CD4-positive, alpha-beta T cell treated with Interleukin-2 at 100 ng/mL for 4 hours (primary cell): Measurements from ENCODE around the gene BLID.

ENCODE experiments used
- DNase-seq: peaks from one replicate; pipeline ENCODE4 v3.0.0-alpha.2; 2020; ENCODE audit warnings: low spot score

Gene BLID, protein sequence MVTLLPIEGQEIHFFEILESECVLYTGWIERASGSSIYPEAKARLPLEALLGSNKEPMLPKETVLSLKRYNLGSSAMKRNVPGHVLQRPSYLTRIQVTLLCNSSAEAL

DNA sequence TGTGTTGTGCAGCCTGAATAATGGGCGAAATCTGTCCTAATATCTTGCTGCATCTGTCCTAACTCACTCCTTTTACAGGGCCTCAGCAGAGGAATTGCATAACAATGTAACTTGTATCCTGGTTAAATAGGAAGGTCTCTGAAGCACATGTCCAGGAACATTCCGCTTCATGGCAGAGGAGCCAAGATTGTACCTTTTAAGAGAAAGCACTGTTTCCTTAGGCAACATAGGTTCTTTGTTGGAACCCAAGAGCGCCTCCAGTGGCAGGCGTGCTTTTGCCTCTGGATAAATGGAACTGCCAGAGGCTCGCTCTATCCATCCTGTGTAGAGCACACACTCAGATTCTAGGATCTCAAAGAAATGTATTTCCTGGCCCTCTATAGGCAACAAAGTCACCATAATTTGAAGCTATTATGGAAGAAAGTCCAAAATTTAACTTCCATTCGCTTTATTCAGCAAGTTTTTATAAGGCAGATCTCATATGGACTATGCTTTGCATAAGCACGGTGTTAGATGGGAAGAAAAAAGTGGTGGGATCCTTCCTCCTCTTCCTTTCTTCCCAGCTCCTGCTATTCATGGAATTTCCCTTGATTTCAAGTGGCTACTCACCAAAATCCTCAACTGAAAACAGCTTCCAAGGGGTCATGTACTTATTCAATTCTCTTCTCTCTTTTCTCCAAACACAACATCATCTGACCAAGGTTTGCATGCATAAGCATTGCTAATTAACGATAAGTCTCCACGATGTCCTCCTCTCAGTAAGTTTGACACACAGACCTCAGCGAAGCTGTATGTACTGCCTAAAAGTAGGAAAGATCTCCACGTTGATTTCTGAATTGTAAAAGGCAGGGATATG, at the start of gene BLID:
Gene BLID (minus strand): TSS at position 692 of the 856 bp plus-strand sequence. CDS start 293 bp downstream, at position 399.
- no peak for DNase-seq

DNA sequence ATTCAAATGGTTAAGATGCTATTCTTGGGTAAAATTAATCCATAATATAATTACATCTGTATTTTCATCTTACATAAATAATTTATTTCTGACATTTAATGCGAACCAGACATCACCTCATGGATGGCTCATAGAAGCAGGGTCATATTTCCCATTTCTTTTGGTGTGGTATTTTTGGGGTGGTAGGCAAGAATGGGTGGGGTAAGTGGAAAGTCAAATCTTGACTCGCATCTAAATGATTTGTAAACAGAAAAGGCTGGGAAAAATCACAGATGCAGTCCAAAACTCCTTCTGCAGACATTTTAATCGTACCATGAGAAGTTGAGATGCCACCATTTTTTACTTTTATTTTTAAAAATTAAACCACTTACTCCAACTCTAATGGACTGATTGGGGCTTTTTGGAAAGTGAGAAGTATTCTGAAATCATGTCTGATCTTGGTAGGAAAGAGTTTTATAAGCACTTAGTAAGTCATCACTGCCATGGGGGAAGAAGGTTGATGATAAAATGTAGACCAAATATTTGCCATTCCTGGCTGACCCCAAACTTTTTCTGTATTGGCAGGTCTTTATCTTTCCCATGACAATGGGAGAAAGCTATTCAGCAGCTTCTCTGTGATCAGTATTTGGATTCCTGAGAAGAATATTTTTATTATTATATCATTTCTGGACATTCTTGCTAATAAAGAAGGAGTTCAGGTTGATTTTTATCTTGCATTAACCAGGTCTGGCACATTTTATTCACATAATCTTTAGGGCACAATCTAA, 47.2 kb upstream of the BLID start:
- DNase-seq, result no peak

DNA sequence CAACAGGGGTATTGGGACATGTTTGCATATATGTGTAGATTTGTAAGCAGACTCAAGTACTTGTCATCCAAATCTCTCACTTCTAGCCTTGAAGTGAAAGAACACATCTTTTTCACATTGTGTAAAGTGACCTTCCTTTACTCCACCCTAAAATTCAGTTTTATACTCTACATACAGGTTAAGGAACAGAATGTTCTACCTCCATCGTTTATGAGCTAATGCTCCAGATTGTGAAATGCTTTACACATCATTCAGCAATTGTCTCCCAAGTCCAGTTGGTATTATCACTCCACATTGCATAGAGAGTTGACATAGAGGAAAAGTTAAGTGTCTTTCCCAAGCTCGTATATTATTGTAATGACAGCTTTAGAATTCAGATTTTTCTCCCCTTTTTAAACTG, 46.1 kb upstream of the BLID start:
- DNase-seq, result no peak

DNA sequence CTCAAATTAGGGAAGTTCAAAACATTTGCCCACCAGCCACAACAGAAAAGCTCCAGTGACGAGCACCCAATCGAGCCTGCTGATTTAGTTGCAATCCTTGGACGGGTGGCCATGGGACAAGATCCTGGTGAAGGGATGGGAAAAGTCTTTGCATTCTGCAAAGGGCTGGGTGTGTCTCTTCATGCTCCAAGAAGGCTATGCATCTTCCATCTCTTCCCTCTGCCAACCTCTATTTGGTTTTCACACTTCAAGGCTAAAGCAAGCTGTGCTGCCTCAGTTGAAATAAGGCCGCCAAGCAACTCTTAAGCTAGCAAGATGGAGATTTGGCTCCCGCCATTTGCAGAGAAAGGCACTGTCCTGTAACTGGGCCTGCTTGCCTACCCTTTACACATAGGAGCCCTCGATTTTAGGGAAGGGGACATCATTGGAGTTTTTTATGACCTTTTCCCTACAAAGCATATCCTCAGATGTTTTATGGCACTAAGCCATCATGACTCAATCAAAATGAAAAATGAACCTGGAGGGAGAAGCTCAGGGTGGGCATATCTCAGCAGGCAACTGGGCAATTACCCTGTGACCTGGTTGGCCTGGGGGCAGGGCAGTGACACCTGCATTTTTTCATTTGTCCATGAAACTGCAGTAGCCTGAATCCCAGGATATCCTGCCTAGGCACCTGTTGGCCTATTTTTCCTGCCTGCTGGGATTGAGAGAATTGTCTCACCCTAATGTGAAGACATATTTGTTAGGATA, 45.0 kb upstream of the BLID start:
- DNase-seq, result no peak

DNA sequence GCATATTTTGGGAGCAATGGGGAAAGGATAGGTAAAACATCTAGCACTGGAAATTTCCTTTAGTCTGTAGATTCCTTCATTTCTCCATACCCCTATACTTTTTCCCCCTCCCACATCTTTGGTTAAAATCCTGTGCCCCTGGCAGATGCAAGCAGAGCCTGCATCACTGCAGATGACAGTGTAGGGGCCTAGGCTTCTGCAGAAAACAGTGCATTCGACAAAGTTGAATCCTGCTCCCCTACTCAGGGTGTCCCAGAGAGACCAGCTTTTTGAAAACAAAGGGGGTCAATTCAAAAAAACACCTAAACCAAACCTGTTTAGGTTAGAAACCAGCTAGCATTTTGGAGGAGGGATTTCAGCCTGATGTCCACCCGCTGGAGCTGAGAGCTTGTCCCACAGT, 43.8 kb upstream of the BLID start:
- no peak for DNase-seq

DNA sequence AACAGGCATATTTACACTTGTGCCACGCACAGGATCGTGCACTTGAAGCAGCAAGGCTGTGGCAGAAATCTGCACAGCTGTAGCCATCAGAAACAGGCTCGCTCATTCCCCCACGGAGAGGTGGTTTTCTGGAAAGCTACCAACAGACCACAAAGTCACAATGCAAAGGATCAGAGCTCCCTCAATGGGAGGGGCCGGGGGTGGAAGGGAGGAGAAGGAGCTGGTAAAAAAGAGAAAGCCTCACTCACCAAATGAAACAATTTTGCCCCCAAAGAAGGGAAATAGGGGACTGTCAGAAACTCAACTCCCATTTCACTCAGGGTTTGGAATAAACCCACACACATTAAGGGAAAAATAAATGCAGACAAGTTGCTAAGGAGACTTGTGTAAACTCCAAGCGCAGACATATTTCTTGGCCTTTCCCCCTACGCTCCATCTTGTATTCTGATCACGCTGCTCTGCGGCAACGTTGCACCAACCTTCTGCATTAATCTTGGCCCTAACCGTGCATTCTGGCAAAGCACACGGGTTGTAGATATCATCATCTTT, 43.2 kb upstream of the BLID start:
- DNase-seq, result no peak

DNA sequence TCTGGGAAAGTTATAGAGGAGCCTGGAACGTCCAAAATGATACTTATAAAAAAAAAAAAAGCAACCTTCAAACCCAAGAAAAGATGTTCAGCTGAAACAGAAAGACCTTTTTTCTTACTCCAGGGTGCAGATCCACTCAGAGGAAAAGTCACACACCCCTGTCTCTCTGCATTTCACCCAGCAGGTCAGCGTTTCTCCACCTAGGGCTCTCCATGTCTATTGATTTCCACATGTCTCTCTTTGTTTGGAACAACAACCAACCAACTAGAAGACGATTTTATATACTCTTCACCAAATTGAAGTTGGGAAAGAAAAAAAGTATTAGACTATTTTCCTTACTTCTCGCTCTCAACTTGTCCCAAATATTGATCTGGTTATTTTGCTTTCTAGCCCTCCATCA, 42.2 kb upstream of the BLID start:
- DNase-seq, result no peak

DNA sequence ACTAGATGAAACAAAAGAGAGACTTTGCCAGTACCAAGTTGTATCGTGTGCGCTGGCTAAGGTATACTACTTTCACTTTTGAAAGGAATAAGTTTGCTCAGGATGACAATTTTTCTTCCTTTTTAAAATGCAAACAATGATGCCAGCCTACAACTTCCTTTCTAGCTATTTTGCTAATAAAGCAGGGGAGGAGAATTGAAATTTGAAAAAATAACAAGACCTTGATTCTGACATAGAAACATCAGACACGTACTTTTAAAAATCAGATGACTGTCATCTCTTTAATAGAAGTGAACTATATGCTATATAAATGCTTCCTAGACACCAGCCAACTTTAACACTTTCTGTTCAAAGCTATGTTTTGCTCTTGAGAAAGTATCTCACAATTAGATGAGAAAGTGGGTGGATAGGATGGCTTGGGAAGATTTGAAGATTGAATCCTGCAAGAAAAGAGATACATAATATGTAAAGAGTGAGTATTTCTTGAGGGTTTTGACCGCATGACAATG, 41.7 kb upstream of the BLID start:
- no peak for DNase-seq

DNA sequence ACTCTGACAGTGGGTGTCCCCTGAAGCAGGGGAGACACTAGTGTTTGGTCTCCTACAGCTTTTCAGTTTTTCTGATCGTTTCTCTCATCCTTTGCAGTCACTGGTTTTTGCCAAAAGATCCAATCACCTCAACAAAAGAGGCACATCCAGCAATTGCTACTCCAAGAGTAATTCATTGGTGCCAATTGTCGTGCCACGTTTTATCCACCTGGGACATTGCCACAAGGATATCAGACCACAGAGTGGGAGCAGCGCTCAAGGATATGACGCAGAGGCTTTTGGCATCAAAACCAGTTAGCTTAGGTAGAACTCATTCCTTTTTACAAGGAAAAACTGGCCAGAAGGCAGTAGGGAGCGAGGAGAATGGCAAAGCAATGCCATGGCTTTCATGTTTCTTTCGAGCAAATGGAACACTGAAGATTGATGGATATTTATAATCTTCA, 40.9 kb upstream of the BLID start:
- DNase-seq, result no peak

DNA sequence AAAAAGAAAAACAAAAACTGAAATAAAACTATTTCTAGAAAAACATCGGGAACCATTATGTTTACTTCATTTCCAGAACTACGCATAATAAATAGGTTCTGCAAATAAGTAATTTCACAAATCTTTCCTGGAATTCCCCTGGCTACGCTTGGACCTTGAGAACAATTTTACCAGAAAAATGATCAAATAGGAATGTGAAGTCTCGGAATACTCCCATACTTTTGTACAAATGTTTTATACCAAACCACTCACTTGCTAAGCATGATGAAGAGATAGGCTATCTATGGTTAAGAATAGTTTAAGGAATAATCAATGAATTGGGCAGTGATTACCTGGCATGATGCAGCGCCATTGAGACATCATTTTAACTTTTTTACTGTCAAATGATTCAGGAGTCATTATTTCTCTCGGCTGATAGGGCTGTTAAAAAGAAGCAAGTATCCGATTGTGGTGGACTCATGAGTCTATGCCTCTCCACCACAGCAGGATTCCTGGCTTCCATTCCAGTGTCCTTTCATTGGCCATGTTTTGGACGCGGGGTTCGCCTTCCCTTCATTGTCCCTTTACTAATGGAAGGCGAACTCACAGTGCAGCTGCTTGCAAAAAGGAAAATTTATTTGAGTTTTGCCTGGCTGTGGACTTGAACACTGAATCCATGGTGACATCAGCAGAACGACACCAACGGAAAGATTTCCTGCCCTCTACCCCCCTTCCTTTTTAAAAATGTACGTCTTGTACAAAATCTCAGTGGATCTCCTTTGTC, 39.9 kb upstream of the BLID start:
- DNase-seq, result no peak

DNA sequence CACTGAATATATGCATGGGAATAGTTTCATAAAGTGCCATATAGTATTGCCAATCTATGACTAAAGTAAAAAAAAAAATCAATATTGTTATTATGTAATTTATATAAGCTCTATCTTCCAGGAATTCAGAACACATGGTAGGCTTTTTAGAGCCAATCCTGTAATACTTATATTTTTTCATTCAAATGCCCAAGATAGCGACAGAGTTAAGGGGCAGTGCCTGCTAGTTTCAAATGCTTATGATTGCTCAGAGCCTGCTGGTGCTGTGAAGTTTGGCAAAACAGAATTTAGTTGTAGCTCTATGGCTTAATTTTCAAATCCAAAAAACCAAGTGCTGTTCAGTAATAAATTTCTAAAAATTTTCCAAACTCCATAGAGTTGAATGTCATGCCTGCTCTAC, 39.0 kb upstream of the BLID start:
- no peak for DNase-seq

DNA sequence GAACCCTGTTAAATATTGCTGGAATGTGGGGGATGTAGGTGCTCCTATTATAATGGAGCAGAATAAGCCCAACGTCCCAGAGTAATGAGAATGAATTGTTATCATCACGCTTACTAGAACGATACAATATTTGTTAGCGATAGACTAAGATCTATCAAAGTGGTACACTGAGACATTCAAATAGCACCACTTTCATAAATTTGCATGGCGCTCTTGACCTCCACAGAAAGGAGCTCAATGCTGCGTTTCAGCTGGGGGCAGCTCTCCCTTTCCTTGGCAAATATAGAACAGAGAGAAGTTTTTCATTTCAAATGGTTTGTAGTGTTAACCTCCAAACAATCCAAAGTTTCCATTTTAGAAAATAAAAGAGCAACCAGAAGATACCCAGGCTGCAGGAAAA, 38.2 kb upstream of the BLID start:
- DNase-seq, result no peak

DNA sequence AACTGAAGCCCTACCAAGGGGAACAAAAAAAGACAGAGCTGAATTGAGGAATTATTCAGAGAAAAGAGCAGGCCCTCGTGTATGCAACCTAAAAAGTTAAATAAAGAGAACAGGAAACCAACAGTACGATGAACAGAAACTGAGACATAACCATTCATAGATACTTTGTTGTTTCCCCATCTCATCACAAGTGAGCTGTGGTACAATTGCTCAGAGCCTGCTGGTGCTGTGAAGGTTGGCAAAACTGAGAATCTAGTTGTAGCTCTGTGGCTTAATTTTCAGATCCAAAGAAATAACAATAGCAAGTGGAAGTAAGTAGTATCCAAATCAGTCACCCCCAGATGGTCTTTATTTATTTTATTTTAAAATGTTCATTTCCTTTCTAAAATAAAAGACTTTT, 37.7 kb upstream of the BLID start:
- no peak for DNase-seq

DNA sequence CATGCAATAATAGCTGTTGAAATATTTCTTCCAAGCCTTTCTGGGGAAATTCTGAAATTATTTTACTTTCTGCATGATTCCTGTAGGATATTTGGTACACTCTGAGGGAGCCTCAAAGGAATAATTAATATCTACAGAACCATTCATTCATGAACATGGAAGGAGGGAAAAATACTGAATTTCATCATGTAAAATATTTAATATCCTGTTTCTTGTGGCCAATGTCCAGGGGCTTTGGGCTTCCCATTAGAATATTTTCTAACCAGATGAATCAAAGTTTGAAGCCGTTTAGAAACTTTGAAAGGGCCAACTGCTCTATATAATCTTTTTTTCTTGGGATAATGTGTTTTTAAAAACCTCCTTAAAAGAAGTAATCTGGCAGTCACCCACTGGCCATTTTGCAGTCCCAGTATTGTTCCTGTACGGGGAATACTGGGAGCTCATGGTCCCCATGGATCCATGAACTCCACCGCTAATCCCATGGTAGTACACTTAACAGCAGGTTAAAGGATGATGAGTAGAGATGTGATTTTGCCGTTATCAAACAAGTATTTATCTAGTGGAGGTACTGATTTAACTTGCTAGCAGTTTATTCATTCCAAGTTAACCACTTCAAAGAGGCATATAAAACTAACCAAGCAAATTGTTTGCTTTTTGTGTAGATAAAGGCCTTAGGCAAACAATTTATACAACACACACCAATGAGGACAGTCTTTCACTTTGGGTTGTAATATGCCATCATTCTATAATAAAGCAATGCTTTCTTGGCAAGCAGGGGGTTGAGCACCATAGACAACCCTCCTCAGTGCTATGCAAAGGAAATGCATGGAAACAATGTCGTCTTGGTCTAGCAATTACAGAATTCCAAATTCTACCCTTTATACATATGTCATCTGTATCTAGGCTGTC, 34.5 kb upstream of the BLID start:
- no peak for DNase-seq

DNA sequence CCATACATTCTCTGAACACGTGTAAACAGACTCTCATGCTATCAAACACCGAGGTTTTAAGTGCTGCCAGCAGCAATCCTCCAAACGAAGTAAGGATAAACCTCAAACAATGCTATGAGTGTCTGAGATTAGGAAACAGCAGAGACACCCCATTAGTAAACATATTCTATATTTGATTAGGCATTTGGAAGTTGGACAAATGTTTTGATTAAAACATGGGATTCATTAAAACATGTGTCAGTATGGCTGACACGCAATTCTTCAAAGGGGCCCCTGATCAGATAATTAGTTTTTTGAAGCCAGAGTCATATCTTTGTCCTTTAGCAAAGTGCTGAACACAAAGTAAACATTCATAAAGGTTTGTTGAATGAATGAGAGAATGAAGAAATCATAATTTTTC, 33.2 kb upstream of the BLID start:
- DNase-seq, result no peak

DNA sequence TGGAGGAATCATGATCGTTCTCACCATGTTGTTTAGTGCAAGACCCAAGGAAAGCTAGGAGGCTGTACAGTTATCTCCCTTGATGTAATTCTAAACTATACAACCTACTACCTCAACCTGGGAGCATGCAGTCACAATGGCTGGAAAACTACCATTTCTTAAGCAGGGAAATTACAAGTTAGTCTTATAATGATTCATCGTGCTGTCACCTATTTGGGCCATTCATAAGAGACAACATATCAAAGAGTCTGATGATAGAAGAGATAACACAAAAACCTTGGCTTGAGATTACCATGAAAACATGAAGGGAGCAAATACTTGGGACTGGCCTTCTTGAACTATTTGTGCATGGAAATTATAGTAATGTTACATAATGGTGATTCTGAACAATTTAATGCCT, 30.5 kb upstream of the BLID start:
- DNase-seq, result no peak

DNA sequence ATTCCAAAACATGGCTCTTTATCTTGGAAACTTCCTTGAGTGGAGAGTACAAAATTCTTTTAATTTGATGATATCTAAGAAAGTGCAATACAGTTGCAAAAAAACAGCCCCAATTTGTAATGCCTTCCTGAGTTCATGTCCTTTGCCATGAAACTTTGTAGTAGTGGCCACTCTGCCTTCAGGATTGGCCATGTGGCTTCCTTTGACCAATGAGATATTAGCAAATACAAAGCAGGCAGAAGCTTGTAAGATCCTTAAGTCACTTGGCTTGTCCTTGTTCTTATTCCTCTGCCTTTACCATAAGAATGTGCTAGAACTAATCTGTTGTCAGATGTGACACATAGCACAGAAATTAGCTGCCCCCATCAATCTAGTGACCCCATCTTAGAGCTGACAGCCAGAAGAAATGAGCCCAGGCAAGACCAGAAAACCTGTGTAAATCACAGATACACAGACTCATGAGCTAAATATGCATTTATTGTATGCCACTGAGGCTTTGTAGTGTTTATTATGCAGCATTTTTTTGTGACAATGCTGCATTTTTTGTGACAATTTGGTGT, 29.8 kb upstream of the BLID start:
- no peak for DNase-seq

DNA sequence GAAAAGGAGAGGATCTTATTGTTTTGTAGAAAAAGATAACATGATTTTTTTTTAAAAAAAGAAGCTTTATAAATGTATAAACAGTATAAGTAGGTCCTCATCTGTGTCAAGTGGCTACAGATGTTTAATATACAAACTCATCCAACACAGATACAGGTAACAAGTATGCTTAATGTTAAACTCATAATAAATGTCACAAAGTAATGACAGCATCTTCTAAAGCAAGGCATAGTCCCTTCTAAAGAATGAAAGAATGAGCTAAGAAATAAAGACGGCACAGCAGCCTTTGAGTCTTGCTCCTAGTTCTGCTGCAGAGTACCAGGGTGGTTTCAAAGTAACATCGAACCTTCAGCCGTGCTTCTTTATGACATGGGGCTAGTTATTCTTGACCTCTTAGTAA, 28.7 kb upstream of the BLID start:
- DNase-seq, result no peak

DNA sequence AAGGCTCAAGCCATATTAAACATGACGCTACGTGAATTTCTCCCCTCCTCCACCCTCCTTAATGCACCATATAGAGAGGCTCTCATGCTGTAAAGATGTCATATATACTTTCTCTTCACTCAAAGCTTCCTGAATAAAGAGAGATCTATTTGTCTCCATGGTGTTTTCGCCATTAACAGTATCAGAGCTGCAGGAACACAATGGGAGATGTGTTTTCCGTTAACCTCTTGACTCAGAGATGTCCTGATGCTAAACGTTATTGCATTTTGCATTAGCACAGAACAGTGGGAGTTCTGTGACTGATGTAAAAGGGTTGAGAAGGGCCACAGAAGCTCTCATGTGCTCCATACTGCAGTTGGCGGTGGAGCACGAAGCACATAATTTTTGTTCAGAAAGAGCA, 25.7 kb upstream of the BLID start:
- DNase-seq, result no peak

DNA sequence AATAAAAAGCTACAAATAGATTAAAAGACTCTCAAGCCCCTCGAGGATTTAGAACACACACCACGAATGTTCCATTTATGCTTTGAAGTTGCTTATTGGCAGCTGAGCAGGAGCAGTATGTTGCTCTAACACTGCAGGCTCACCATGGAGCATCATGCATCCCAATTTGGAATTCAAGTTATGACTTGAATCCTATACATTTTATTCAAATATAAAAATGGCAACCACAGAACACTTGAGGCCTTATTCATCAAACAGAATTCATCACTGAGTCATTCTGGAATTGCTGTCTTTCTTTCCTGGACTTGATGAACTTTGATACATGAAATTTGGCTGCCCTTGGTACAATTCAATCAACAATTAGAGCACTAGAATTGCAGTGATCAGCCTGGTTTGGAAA, 24.5 kb upstream of the BLID start:
- DNase-seq, result no peak
